A549 (cell line): ENCODE data around the gene PSD2.

ENCODE experiments used
- CEBPB ChIP-seq, 2 experiments: fragments of >200 bp in 1 of 2; sonication (Bioruptor Twin) in 1 of 2; formaldehyde crosslinking in 1 of 2; IDR thresholded peaks; 2 replicates each; pipeline ENCODE4 v1.6.1; 2012 to 2016
- EHF ChIP-seq: fragments of 250-450 bp; sonication (Bioruptor Pico); IDR thresholded peaks from 2 replicates; pipeline ENCODE4 v1.5.0; 2020; ENCODE audit warnings: mild to moderate bottlenecking
- EHMT2 ChIP-seq: fragments of 200-600 bp; sonication (generic); IDR thresholded peaks from 2 replicates; pipeline ENCODE4 v1.6.1; 2016; ENCODE audit warnings: antibody characterized with exemption, low read depth, mild to moderate bottlenecking, moderate library complexity
- MAFK ChIP-seq: fragments of 450-650 bp; IDR thresholded peaks from 2 replicates; pipeline ENCODE4 v1.6.1; 2014; ENCODE audit not compliant: partially characterized antibody
- MYC ChIP-seq: IDR thresholded peaks from 2 replicates; pipeline ENCODE4 v1.6.1; 2012; ENCODE audit warnings: mild to moderate bottlenecking, inconsistent platforms, low read length, improper control_type of control experiment, borderline replicate concordance
- PBX3 ChIP-seq: IDR thresholded peaks from 2 replicates; pipeline ENCODE4 v1.6.1; 2012
- POLR2A ChIP-seq: IDR thresholded peaks from 2 replicates; pipeline ENCODE4 v1.6.1; 2012; ENCODE audit warnings: mild to moderate bottlenecking, low read length
- POLR2AphosphoS2 ChIP-seq: conservative IDR thresholded peaks from 2 replicates; pipeline ENCODE4 v1.6.1; 2012; ENCODE audit warnings: low read length, improper control_type of control experiment, inconsistent platforms
- RAD21 ChIP-seq, 2 experiments: fragments of >200 bp in 1 of 2; sonication (Bioruptor Twin) in 1 of 2; formaldehyde crosslinking in 1 of 2; IDR thresholded peaks in 1 of 2; conservative IDR thresholded peaks in 1 of 2; 2 replicates in 1 of 2; 3 replicates in 1 of 2; pipeline ENCODE4 v1.6.1; 2012 to 2018; ENCODE audit warnings: inconsistent platforms in 1 of 2
- TF ChIP-seq, protein P1 (sequence below): fragments of >200 bp; sonication (Bioruptor Twin); formaldehyde crosslinking; IDR thresholded peaks from 3 replicates; pipeline ENCODE4 v1.5.1; 2016
- TF ChIP-seq, protein P2 (sequence below): fragments of 200-600 bp; sonication (generic); IDR thresholded peaks from 2 replicates; pipeline ENCODE4 v1.6.1; 2016; ENCODE audit warnings: antibody characterized with exemption, mild to moderate bottlenecking, moderate library complexity

DNA sequence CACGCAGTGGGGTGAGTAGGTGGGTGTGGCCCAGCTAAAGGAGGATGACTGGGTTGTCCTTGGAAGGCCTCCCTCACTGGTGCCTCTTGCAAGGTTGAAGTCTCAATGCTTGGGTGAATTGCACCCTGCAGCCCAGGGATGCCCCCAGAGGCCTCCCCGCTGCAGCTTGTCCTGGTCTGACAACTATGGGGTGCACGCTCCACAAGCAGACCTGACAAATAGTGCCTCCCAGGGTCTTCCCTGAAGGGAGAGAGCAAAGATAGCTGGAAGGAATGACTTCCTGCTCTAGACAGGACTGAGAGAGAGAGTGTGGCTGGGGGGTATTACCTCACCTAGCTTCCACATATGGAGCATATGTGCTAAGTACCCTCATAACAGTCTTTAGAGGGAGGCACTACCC is 1.7 kb downstream of the PSD2 start:
- TF ChIP-seq, protein P1, sequence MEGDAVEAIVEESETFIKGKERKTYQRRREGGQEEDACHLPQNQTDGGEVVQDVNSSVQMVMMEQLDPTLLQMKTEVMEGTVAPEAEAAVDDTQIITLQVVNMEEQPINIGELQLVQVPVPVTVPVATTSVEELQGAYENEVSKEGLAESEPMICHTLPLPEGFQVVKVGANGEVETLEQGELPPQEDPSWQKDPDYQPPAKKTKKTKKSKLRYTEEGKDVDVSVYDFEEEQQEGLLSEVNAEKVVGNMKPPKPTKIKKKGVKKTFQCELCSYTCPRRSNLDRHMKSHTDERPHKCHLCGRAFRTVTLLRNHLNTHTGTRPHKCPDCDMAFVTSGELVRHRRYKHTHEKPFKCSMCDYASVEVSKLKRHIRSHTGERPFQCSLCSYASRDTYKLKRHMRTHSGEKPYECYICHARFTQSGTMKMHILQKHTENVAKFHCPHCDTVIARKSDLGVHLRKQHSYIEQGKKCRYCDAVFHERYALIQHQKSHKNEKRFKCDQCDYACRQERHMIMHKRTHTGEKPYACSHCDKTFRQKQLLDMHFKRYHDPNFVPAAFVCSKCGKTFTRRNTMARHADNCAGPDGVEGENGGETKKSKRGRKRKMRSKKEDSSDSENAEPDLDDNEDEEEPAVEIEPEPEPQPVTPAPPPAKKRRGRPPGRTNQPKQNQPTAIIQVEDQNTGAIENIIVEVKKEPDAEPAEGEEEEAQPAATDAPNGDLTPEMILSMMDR = no peak
- TF ChIP-seq POLR2A (no peak), MYC (no peak), EHF (CRISPR knock-in tag) (no peak), PBX3 (no peak), EHMT2 (no peak), POLR2AphosphoS2 (no peak), CEBPB (IDR thresholded peaks at IDR 0.05) (no peak), MAFK (no peak), RAD21 (conservative IDR thresholded peaks at IDR 0.05 in 1 of 2, IDR thresholded peaks at IDR 0.05 in 1 of 2) (no peak)
- TF ChIP-seq, protein P2, sequence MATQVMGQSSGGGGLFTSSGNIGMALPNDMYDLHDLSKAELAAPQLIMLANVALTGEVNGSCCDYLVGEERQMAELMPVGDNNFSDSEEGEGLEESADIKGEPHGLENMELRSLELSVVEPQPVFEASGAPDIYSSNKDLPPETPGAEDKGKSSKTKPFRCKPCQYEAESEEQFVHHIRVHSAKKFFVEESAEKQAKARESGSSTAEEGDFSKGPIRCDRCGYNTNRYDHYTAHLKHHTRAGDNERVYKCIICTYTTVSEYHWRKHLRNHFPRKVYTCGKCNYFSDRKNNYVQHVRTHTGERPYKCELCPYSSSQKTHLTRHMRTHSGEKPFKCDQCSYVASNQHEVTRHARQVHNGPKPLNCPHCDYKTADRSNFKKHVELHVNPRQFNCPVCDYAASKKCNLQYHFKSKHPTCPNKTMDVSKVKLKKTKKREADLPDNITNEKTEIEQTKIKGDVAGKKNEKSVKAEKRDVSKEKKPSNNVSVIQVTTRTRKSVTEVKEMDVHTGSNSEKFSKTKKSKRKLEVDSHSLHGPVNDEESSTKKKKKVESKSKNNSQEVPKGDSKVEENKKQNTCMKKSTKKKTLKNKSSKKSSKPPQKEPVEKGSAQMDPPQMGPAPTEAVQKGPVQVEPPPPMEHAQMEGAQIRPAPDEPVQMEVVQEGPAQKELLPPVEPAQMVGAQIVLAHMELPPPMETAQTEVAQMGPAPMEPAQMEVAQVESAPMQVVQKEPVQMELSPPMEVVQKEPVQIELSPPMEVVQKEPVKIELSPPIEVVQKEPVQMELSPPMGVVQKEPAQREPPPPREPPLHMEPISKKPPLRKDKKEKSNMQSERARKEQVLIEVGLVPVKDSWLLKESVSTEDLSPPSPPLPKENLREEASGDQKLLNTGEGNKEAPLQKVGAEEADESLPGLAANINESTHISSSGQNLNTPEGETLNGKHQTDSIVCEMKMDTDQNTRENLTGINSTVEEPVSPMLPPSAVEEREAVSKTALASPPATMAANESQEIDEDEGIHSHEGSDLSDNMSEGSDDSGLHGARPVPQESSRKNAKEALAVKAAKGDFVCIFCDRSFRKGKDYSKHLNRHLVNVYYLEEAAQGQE = no peak
